ENCODE data around the gene ONECUT3. TPM values are rescaled to one million over a fixed set of nuclear protein-coding genes. Genes with fewer than 3 reads are reported as not detected.

The ONECUT3 gene
- total and polyA plus RNA-seq, 9 of the 15 experiments (the other 6 are each of a cell fraction or from before 2014, with no cell fraction given), result not detected

DNA sequence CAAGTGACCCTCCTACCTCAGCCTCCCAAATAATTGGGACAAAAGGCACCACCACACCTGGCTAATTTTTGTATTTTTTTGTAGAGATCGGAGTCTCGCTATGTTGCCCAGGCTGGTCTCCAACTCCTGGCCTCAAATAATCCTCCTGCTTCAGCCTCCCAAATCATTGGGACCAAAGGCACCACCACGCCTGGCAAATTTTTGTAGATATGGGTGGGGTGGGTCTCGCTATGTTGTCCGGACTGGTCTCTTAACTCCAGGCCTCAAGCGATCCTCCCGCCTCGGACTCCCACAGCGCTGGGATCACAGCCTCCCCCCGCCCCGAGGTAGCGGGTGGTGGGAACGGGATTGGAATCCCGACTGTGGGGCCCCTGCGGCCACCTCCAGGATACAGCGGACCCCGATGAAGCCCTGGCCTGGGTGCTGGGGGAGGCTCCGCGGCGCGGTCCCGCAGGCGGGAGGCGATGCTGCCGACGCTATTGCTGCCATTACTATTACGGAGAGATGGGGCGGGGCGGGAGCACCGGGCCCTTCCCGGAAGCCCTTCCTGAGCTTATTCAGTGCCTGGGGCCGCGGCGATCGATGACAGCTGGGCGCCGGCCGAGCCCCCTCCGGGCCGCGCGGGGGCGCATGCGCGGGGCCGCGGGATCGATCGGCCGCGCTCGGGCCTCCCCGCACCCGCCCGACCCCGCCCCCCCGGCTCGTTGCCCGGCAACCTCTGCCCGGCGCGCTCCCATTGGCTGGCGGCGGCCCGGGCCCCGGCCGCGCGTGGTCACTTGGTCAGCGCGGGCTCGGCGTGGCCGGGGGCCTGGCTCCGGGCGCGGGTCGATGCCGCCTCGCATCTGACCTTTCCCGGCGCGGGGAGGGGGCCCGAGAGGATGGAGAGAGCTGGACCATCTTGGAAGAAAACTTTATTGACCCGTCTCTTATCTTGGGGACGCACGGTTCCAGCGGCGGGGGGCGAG is 27.9 kb upstream of the ONECUT3 start:
- H4K20me1 ChIP-seq (replicated peaks; ENCODE audit: control insufficient read depth, insufficient read depth, low read length), result no peaks in the 10 kb centered on the region
- FAIRE-seq (no peak), ATAC-seq (peak; percentile 94), DNase-seq (ENCODE audit: extremely low read depth in 1 of 4, low spot score in 3 of 4) (peak; percentile 88 to 100 (median 100))
- peak overlapping the region; percentile 88 for H2AFZ ChIP-seq (ENCODE audit: low read depth, low read length)
- no TSS peak for BruUV-seq (replicated peaks)
- H3K9me3 ChIP-seq (replicated peaks; ENCODE audit: control insufficient read depth, insufficient read depth, low read depth, low read length), result no peaks in the 10 kb centered on the region
- no peak overlapping the region; the same call in 2 of the 3 replicates for H3K27ac ChIP-seq (ENCODE audit: extremely low read depth, low read depth, low read length)
- H3K79me2 ChIP-seq (ENCODE audit: control insufficient read depth, insufficient read depth, low read length), result no peaks in the 10 kb centered on the region
- H3K27me3 ChIP-seq (ENCODE audit: control insufficient read depth in 2 of 2, insufficient read depth in 2 of 2, low read length in 2 of 2), result peaks cover 6 to 32% of the 10 kb centered on the region in 2 experiments; a peak in 3 of 5 replicates
- H3K9me1 ChIP-seq (ENCODE audit: control insufficient read depth, insufficient read depth, low read length), result no peaks in the 10 kb centered on the region
- ChIA-PET CTCF (ENCODE audit: low intra/inter-chr PET ratio) (interaction anchor here (0.7 kb wide), 1 partner anchor 10 kb away, joined by 4 read pairs; no protein-coding TSS in a partner anchor), POLR2A (interaction anchor here (0.6 kb wide), 1 partner anchor 234 kb away, joined by 3 read pairs; no protein-coding TSS in a partner anchor)
- H3K9ac ChIP-seq (ENCODE audit: insufficient read depth in 1 of 2, low read depth in 2 of 2, low read length in 2 of 2), result peak overlapping the region; percentile 48 to 89; a peak in 3 of 4 replicates
- 10% methylated on average over 39 of the region's 90 CpGs for WGBS (ENCODE audit: insufficient coverage, low coverage, missing lambda C conversion rate)
- in situ Hi-C loops (cut with MboI), result no loop called here
- H3K4me1 ChIP-seq (replicated peaks in 1 of 2; ENCODE audit: control insufficient read depth in 2 of 2, insufficient read depth in 2 of 2, low read length in 2 of 2), result peaks cover 2 to 26% of the 10 kb centered on the region in 2 experiments; a peak in 3 of 5 replicates
- intact Hi-C loops (cut with micrococcal nuclease), result no loop called here
- H3K4me2 ChIP-seq (ENCODE audit: insufficient read depth, low read length), result peak overlapping the region; percentile 62
- no peaks in the 10 kb centered on the region for H3K36me3 ChIP-seq (ENCODE audit: control insufficient read depth, insufficient read depth, low read length)
- H3K4me3 ChIP-seq, result peak overlapping the region; percentile 45
- TF ChIP-seq POLR2G (IDR thresholded peaks at IDR 0.05; ENCODE audit: low read depth, low read length) (peak; percentile 77), RBFOX2 (IDR thresholded peaks at IDR 0.05; ENCODE audit: low read depth, low read length) (peak; percentile 69), CAMTA2 (CRISPR knock-in tag; conservative IDR thresholded peaks at IDR 0.05) (no peak), BRF2 (IDR thresholded peaks at IDR 0.05; ENCODE audit: borderline replicate concordance, insufficient read depth, insufficient read length) (no peak), MTA2 (IDR thresholded peaks at IDR 0.05; ENCODE audit: low read depth) (no peak), SMARCC2 (IDR thresholded peaks at IDR 0.05; ENCODE audit: low read depth) (no peak), POLR2AphosphoS5 (IDR thresholded peaks at IDR 0.05; ENCODE audit: control insufficient read depth, insufficient read depth, low read depth, low read length) (no peak)
- TF ChIP-seq, protein P1, sequence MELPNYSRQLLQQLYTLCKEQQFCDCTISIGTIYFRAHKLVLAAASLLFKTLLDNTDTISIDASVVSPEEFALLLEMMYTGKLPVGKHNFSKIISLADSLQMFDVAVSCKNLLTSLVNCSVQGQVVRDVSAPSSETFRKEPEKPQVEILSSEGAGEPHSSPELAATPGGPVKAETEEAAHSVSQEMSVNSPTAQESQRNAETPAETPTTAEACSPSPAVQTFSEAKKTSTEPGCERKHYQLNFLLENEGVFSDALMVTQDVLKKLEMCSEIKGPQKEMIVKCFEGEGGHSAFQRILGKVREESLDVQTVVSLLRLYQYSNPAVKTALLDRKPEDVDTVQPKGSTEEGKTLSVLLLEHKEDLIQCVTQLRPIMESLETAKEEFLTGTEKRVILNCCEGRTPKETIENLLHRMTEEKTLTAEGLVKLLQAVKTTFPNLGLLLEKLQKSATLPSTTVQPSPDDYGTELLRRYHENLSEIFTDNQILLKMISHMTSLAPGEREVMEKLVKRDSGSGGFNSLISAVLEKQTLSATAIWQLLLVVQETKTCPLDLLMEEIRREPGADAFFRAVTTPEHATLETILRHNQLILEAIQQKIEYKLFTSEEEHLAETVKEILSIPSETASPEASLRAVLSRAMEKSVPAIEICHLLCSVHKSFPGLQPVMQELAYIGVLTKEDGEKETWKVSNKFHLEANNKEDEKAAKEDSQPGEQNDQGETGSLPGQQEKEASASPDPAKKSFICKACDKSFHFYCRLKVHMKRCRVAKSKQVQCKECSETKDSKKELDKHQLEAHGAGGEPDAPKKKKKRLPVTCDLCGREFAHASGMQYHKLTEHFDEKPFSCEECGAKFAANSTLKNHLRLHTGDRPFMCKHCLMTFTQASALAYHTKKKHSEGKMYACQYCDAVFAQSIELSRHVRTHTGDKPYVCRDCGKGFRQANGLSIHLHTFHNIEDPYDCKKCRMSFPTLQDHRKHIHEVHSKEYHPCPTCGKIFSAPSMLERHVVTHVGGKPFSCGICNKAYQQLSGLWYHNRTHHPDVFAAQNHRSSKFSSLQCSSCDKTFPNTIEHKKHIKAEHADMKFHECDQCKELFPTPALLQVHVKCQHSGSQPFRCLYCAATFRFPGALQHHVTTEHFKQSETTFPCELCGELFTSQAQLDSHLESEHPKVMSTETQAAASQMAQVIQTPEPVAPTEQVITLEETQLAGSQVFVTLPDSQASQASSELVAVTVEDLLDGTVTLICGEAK (IDR thresholded peaks at IDR 0.05), result peak; percentile 80
- TF ChIP-seq, protein P1 (CRISPR knock-in tag; IDR thresholded peaks at IDR 0.05), result peak; percentile 86
